GM12878 (cell line): ENCODE measurements around the gene OXCT2. TPM values are rescaled to one million over a fixed set of nuclear protein-coding genes. Genes with fewer than 3 reads are reported as not detected.
A peak's percentile ranks its signal among the peaks of the same experiment; 100 is the strongest.

Experiments used
- ATAC-seq: fragments of 200-7000 bp; cut with Tn5 transposase; 3 replicates; pipeline ENCODE4 v1.9.1; 2020; ENCODE audit warnings: mild to moderate bottlenecking, moderate library complexity
- BruUV-seq: library from RNA; stranded (reverse); fragments of 400-500 nt; replicated peaks from 2 replicates; lab custom pipeline; 2021; lab: Mats Ljungman, UMichigan
- CTCF ChIA-PET: fragments of 300-600 bp; sonication (Branson Sonifier 250); formaldehyde crosslinking; extraction: SDS; loops from one replicate; lab custom pipeline; 2021; ENCODE audit warnings: inconsistent platforms; lab: Yijun Ruan, JAX
- POLR2A ChIA-PET: fragments of 350-600 bp; formaldehyde crosslinking; extraction: SDS; loops from one replicate; lab custom pipeline; 2021; ENCODE audit warnings: inconsistent platforms; lab: Charles Lee
- RAD21 ChIA-PET: fragments of 300-600 bp; sonication (Branson Sonifier 250); formaldehyde crosslinking; loops from one replicate; lab custom pipeline; 2023; ENCODE audit warnings: antibody characterized with exemption; ENCODE audit not compliant: unreplicated experiment; lab: Charles Lee
- SMC1A ChIA-PET: fragments of 300-600 bp; sonication (Branson Sonifier 250); formaldehyde crosslinking; loops from one replicate; lab custom pipeline; 2023; ENCODE audit not compliant: unreplicated experiment, uncharacterized antibody; lab: Charles Lee
- DNase-seq: peaks from one replicate; pipeline ENCODE4 v3.0.0-alpha.2; 2011; ENCODE audit warnings: low read depth, low spot score
- FAIRE-seq: peaks from 3 replicates; lab custom pipeline; 2011; peaks lifted over from hg19 to GRCh38; lab: Jason Lieb, UNC
- H2AFZ ChIP-seq: 2 replicates; pipeline ENCODE4 v1.6.0; 2011; ENCODE audit warnings: low read depth, low read length, control low read depth; ENCODE audit not compliant: control insufficient read depth
- H3K27ac ChIP-seq: 2 replicates; pipeline ENCODE4 v1.5.1; 2011; ENCODE audit warnings: control low read depth; ENCODE audit not compliant: control insufficient read depth, insufficient read depth
- H3K27me3 ChIP-seq, 2 experiments: replicated peaks in 1 of 2; 2 replicates each; pipeline versions ENCODE4 v1.6.0 to v1.6.1; 2011; ENCODE audit warnings: low read length in 1 of 2; ENCODE audit not compliant: control insufficient read depth in 2 of 2, insufficient read depth in 2 of 2
- H3K36me3 ChIP-seq, 2 experiments: 2 replicates each; pipeline ENCODE4 v1.5.1; 2011; ENCODE audit warnings: low read length in 1 of 2; ENCODE audit not compliant: control insufficient read depth in 2 of 2, insufficient read depth in 2 of 2
- H3K4me1 ChIP-seq: 2 replicates; pipeline ENCODE4 v1.6.1; 2011; ENCODE audit warnings: mild to moderate bottlenecking, low read length, moderate library complexity, mixed read lengths; ENCODE audit not compliant: control insufficient read depth, insufficient read depth
- H3K4me2 ChIP-seq: 2 replicates; pipeline ENCODE4 v1.6.0; 2011; ENCODE audit warnings: control low read depth; ENCODE audit not compliant: control insufficient read depth, insufficient read depth
- H3K4me3 ChIP-seq: fragments of 200-600 bp; sonication (generic); 2 replicates; pipeline ENCODE4 v1.5.1; 2016
- H3K79me2 ChIP-seq: 2 replicates; pipeline ENCODE4 v1.6.0; 2011; ENCODE audit warnings: low read length; ENCODE audit not compliant: control insufficient read depth, insufficient read depth
- H3K9ac ChIP-seq: 2 replicates; pipeline ENCODE4 v1.8.0; 2011; ENCODE audit warnings: low read length, control low read depth, mixed read lengths; ENCODE audit not compliant: control insufficient read depth, insufficient read depth
- H3K9me3 ChIP-seq: replicated peaks from 3 replicates; pipeline ENCODE4 v1.5.1; 2011; ENCODE audit warnings: mild to moderate bottlenecking, low read length; ENCODE audit not compliant: control insufficient read depth, insufficient read depth
- H4K20me1 ChIP-seq: 2 replicates; pipeline ENCODE4 v1.6.0; 2011; ENCODE audit not compliant: control insufficient read depth, insufficient read depth
- ASH2L ChIP-seq: fragments of 300-600, 200-600 bp; sonication (generic); IDR thresholded peaks from 2 replicates; pipeline ENCODE4 v1.6.1; 2017; ENCODE audit warnings: low read depth, mild to moderate bottlenecking, borderline replicate concordance
- CBX5 ChIP-seq: sonication (generic); IDR thresholded peaks from 2 replicates; pipeline ENCODE4 v1.6.1; 2016; ENCODE audit warnings: low read depth, moderate library complexity, mild to moderate bottlenecking, inconsistent platforms
- FOXM1 ChIP-seq: IDR thresholded peaks from 2 replicates; pipeline ENCODE4 v1.6.1; 2012; ENCODE audit warnings: low read depth, mild to moderate bottlenecking, inconsistent platforms, low read length, moderate library complexity
- HCFC1 ChIP-seq: fragments of 150-350 bp; IDR thresholded peaks from 2 replicates; pipeline ENCODE4 v1.6.1; 2014; ENCODE audit warnings: low read length
- KLF5 ChIP-seq: fragments of 450-650 bp; IDR thresholded peaks from 2 replicates; pipeline ENCODE4 v1.6.1; 2014; ENCODE audit warnings: mild to moderate bottlenecking; ENCODE audit not compliant: partially characterized antibody
- NBN ChIP-seq: fragments of 450-650 bp; IDR thresholded peaks from 2 replicates; pipeline ENCODE4 v1.6.1; 2016
- NFYA ChIP-seq: IDR thresholded peaks from 2 replicates; pipeline ENCODE4 v1.6.1; 2011; ENCODE audit warnings: low read depth, mild to moderate bottlenecking, low read length, improper control_type of control experiment, borderline replicate concordance
- NR2F1 ChIP-seq: fragments of 450-650 bp; conservative IDR thresholded peaks from 2 replicates; pipeline ENCODE4 v1.6.1; 2017; ENCODE audit warnings: mild to moderate bottlenecking
- RBBP5 ChIP-seq: fragments of 200-600 bp; sonication (generic); conservative IDR thresholded peaks from 2 replicates; pipeline ENCODE4 v1.6.1; 2016
- TAF1 ChIP-seq: IDR thresholded peaks from 2 replicates; pipeline ENCODE4 v1.6.1; 2011; ENCODE audit warnings: mild to moderate bottlenecking, low read depth, low read length, borderline replicate concordance
- WGBS: methylation state at CpG from one replicate; pipeline ENCODE4 v1.1.6; 2016; ENCODE audit warnings: low lambda C conversion rate; ENCODE audit not compliant: insufficient replicate concordance, insufficient coverage; ENCODE audit errors: missing lambda C conversion rate; 5-methylcytosine and 5-hydroxymethylcytosine counted together
- in situ Hi-C: fragments of 300-500 bp; cut with MboI; formaldehyde crosslinking; loops from 9 replicates; pipeline ENCODE4 v1.14.3; 2018; ENCODE audit warnings: mixed read lengths
- intact Hi-C: fragments of 100-400 bp; cut with micrococcal nuclease; formaldehyde crosslinking; loops from one replicate; pipeline ENCODE4 v1.14.2; 2022; ENCODE audit not compliant: unreplicated experiment
- polyA plus RNA-seq, 11 experiments: library from polyadenylated mRNA; depleted of rRNA in 4 of 11; unstranded in 6 of 11; stranded (reverse) in 5 of 11; fragments of >200 nt; fragmentation: Nextera tagmentation in 4 of 11; fragmentation: Illumina TruSeq in 1 of 11; extraction: Ambion mirVana in 4 of 11; extraction: Trizol in 1 of 11; gene quantifications; 1 replicate in 1 of 11; 2 replicates in 10 of 11; pipeline versions ENCODE4 v1.2.1 to v1.2.3, GENCODE V29; 2011 to 2016; ENCODE audit warnings: inconsistent platforms in 2 of 11, missing spikeins in 2 of 11, low read depth in 1 of 11
- total RNA-seq, 4 experiments: library from RNA; depleted of rRNA in 3 of 4; stranded (reverse); fragments of >200 nt in 3 of 4; fragmentation: Illumina TruSeq in 1 of 4; extraction: Trizol in 1 of 4; gene quantifications; 2 replicates each; pipeline versions ENCODE4 v1.2.1 to v1.2.3, GENCODE V29; 2013 to 2021
- TF ChIP-seq, protein P1 (sequence below): fragments of 450-650 bp; formaldehyde crosslinking; IDR thresholded peaks from 2 replicates; pipeline ENCODE4 v1.4.0; 2022; ENCODE audit warnings: mild to moderate bottlenecking, moderate library complexity
- TF ChIP-seq, protein P2 (sequence below): IDR thresholded peaks from 2 replicates; pipeline ENCODE4 v1.6.1; 2011; ENCODE audit warnings: mild to moderate bottlenecking, low read depth, low read length, moderate library complexity; ENCODE audit not compliant: insufficient replicate concordance
- TF ChIP-seq, protein P3 (sequence below): fragments of 450-650 bp; formaldehyde crosslinking; IDR thresholded peaks from 2 replicates; pipeline ENCODE4 v1.4.0; 2020; ENCODE audit warnings: mild to moderate bottlenecking, moderate library complexity
- TF ChIP-seq, protein P4 (sequence below): fragments of 450-650 bp; IDR thresholded peaks from 2 replicates; pipeline ENCODE4 v1.6.1; 2017; ENCODE audit warnings: mild to moderate bottlenecking, low read depth, inconsistent platforms; ENCODE audit not compliant: poor library complexity, severe bottlenecking

The OXCT2 gene
- total and polyA plus RNA-seq, 10 of the 15 experiments (the other 5 are each of a cell fraction or from before 2014, with no cell fraction given) = 0.06 to 1.9 (median 0.59) TPM

DNA sequence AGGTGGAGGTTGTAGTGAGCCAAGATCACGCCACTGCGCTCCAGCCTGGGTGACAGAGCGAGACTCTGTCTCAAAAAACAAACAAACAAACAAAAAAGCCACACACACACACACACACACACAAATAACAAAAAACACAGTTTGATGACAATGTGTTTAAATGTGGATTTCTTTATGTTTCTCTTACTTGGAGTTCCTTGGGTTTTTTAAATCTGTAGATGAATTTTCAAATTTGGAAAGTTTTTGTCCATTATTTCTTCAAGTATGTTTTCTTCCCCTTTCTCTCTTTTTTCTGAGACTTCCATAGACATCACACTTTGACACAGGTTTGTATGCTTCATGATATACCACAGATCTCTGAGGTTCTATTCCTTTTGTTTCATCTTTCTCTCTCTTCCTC lies 44.5 kb downstream of the OXCT2 start:
- no peaks in the 10 kb centered on the region for H3K79me2 ChIP-seq
- H3K4me2 ChIP-seq = no peak overlapping the region
- WGBS = 96% methylated on average over 3 of the region's 3 CpGs
- RAD21 ChIA-PET = no interaction called here
- in situ Hi-C loops (no loop called here), intact Hi-C loops (loop anchor here (10.0 kb wide), 1 partner anchor 262 kb away; no protein-coding TSS in a partner anchor)
- no peak overlapping the region for H3K27ac ChIP-seq
- peak; percentile 38 for FAIRE-seq
- CTCF ChIA-PET = interaction anchor here (0.8 to 2.3 kb wide), 5 partner anchors 10 to 328 kb away, joined by 3 to 9 read pairs (median 3); no protein-coding TSS in a partner anchor
- POLR2A ChIA-PET = interaction anchor here (0.6 kb wide), 1 partner anchor 12 kb away, joined by 3 read pairs; the partner anchor contains the start of gene PPIE
- no TSS peak for BruUV-seq
- H3K4me1 ChIP-seq = peaks cover 14% of the 10 kb centered on the region
- H3K27me3 ChIP-seq = no peaks in the 10 kb centered on the region
- SMC1A ChIA-PET = interaction anchor here (0.7 to 3.2 kb wide), 5 partner anchors 9 to 118 kb away, joined by 3 to 10 read pairs (median 3); partner anchors contain the start of gene PPIE
- no peak for DNase-seq
- no peak for ATAC-seq
- no peak overlapping the region for H3K4me3 ChIP-seq
- no peak overlapping the region for H2AFZ ChIP-seq
- H4K20me1 ChIP-seq = no peaks in the 10 kb centered on the region
- H3K9me3 ChIP-seq = no peaks in the 10 kb centered on the region; the same call in 2 of the 3 replicates
- H3K36me3 ChIP-seq = no peaks in the 10 kb centered on the region
- H3K9ac ChIP-seq = no peak overlapping the region
- TF ChIP-seq ASH2L = no peak
- no peak for TF ChIP-seq NBN
- no peak for TF ChIP-seq HCFC1
- TF ChIP-seq, protein P1, sequence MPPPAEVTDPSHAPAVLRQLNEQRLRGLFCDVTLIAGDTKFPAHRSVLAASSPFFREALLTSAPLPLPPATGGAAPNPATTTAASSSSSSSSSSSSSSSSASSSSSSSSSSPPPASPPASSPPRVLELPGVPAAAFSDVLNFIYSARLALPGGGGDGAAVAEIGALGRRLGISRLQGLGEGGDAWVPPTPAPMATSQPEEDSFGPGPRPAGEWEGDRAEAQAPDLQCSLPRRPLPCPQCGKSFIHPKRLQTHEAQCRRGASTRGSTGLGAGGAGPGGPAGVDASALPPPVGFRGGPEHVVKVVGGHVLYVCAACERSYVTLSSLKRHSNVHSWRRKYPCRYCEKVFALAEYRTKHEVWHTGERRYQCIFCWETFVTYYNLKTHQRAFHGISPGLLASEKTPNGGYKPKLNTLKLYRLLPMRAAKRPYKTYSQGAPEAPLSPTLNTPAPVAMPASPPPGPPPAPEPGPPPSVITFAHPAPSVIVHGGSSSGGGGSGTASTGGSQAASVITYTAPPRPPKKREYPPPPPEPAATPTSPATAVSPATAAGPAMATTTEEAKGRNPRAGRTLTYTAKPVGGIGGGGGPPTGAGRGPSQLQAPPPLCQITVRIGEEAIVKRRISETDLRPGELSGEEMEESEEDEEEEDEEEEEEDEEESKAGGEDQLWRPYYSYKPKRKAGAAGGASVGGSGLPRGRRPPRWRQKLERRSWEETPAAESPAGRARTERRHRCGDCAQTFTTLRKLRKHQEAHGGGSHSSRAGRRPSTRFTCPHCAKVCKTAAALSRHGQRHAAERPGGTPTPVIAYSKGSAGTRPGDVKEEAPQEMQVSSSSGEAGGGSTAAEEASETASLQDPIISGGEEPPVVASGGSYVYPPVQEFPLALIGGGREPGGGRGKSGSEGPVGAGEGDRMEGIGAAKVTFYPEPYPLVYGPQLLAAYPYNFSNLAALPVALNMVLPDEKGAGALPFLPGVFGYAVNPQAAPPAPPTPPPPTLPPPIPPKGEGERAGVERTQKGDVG (CRISPR knock-in tag) = no peak
- TF ChIP-seq RBBP5 = no peak
- TF ChIP-seq, protein P2, sequence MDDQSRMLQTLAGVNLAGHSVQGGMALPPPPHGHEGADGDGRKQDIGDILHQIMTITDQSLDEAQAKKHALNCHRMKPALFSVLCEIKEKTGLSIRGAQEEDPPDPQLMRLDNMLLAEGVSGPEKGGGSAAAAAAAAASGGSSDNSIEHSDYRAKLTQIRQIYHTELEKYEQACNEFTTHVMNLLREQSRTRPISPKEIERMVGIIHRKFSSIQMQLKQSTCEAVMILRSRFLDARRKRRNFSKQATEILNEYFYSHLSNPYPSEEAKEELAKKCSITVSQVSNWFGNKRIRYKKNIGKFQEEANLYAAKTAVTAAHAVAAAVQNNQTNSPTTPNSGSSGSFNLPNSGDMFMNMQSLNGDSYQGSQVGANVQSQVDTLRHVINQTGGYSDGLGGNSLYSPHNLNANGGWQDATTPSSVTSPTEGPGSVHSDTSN = no peak
- TF ChIP-seq, protein P3, sequence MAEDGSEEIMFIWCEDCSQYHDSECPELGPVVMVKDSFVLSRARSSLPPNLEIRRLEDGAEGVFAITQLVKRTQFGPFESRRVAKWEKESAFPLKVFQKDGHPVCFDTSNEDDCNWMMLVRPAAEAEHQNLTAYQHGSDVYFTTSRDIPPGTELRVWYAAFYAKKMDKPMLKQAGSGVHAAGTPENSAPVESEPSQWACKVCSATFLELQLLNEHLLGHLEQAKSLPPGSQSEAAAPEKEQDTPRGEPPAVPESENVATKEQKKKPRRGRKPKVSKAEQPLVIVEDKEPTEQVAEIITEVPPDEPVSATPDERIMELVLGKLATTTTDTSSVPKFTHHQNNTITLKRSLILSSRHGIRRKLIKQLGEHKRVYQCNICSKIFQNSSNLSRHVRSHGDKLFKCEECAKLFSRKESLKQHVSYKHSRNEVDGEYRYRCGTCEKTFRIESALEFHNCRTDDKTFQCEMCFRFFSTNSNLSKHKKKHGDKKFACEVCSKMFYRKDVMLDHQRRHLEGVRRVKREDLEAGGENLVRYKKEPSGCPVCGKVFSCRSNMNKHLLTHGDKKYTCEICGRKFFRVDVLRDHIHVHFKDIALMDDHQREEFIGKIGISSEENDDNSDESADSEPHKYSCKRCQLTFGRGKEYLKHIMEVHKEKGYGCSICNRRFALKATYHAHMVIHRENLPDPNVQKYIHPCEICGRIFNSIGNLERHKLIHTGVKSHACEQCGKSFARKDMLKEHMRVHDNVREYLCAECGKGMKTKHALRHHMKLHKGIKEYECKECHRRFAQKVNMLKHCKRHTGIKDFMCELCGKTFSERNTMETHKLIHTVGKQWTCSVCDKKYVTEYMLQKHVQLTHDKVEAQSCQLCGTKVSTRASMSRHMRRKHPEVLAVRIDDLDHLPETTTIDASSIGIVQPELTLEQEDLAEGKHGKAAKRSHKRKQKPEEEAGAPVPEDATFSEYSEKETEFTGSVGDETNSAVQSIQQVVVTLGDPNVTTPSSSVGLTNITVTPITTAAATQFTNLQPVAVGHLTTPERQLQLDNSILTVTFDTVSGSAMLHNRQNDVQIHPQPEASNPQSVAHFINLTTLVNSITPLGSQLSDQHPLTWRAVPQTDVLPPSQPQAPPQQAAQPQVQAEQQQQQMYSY (CRISPR knock-in tag) = no peak
- no peak for TF ChIP-seq FOXM1
- no peak for TF ChIP-seq NR2F1
- TF ChIP-seq KLF5 = no peak
- TF ChIP-seq CBX5 = no peak
- no peak for TF ChIP-seq NFYA
- no peak for TF ChIP-seq TAF1
- TF ChIP-seq, protein P4, sequence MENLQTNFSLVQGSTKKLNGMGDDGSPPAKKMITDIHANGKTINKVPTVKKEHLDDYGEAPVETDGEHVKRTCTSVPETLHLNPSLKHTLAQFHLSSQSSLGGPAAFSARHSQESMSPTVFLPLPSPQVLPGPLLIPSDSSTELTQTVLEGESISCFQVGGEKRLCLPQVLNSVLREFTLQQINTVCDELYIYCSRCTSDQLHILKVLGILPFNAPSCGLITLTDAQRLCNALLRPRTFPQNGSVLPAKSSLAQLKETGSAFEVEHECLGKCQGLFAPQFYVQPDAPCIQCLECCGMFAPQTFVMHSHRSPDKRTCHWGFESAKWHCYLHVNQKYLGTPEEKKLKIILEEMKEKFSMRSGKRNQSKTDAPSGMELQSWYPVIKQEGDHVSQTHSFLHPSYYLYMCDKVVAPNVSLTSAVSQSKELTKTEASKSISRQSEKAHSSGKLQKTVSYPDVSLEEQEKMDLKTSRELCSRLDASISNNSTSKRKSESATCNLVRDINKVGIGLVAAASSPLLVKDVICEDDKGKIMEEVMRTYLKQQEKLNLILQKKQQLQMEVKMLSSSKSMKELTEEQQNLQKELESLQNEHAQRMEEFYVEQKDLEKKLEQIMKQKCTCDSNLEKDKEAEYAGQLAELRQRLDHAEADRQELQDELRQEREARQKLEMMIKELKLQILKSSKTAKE = no peak
